Activated naive CD4-positive, alpha-beta T cell treated with anti-CD3 and anti-CD28 coated beads, Interleukin-2, amount 50 U/mL, for 72 hours (primary cell): ENCODE results near the gene STARD7. TPM values are rescaled to one million over a fixed set of nuclear protein-coding genes. Genes with fewer than 3 reads are reported as not detected.

Source experiments
- ATAC-seq, 2 donors: fragments of 150-1000 bp; cut with Tn5 transposase; 2 replicates each; pipeline ENCODE4 v1.10.0; 2021; ENCODE audit warnings: mild to moderate bottlenecking in 2 of 2, moderate library complexity in 2 of 2
- DNase-seq, 2 donors: peaks; one replicate each; pipeline ENCODE4 v3.0.0; 2021 to 2022; ENCODE audit warnings: low spot score in 2 of 2
- H3K27ac Mint-ChIP-seq, 2 donors: one replicate each; pipeline ENCODE4 v1.8.0; 2022; ENCODE audit warnings: mild to moderate bottlenecking in 2 of 2, mixed read lengths in 2 of 2
- H3K36me3 Mint-ChIP-seq, 2 donors: one replicate each; pipeline ENCODE4 v1.8.0; 2022; ENCODE audit warnings: mixed read lengths in 2 of 2
- H3K9me3 Mint-ChIP-seq, 2 donors: one replicate each; pipeline ENCODE4 v1.8.0; 2022; ENCODE audit warnings: mixed read lengths in 2 of 2
- total RNA-seq, 2 donors: library from RNA; stranded (reverse); gene quantifications; one replicate each; pipeline ENCODE4 v1.2.3, GENCODE V29; 2022

STARD7 gene
- total RNA-seq, 2 donors from 2014 or later: 82.9 to 159 TPM

DNA sequence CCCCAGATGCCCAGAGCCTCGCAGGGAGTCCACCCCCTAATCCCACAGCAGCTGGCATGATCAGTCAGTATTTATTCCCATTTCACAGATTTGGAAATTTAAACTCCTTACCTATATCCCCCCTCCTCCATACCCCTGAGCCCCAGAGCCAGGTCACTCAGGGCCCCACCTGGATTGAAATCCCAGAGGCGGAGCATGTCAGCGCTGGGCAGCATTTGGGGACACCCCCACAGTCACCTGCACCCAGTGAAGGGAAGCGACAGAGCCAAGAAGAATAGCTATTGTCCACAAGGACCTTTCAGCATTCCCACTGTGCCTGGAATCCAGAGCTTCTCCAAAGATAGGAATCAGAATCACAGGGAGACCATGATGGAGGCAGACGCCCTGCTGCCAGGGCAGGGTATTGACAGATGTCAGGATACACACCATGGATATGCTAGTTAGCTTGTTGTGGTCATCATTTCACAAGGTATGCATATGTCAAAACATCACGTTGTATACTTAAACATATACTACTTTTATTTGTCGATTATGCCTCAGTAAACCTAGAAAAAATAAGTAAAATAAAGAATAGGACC, 69.4 kb downstream of the STARD7 start:
- DNase-seq (no peak), ATAC-seq (peak in 1 of 2 donors; percentile 3)
- no peaks in the 10 kb centered on the region for H3K9me3 Mint-ChIP-seq
- H3K27ac Mint-ChIP-seq: peak overlapping the region; percentile 53 to 72
- peaks cover 23 to 25% of the 10 kb centered on the region in 2 donors for H3K36me3 Mint-ChIP-seq

- no peaks in the 10 kb centered on the region for H3K9me3 Mint-ChIP-seq
- DNase-seq (peak; percentile 62 to 80), ATAC-seq (peak; percentile 29 to 70)
- peaks cover 15 to 17% of the 10 kb centered on the region in 2 donors for H3K36me3 Mint-ChIP-seq
- peak within 1 kb of the TSS; percentile 53 to 72 for H3K27ac Mint-ChIP-seq
Measured at GRCh38 chr2:96138179-96139145, 70.2 kb downstream of the STARD7 start, which contains the start of gene ASTL. ASTL (minus strand) TSS chr2:96138502; CDS start chr2:96138436, 66 bp downstream.

DNA sequence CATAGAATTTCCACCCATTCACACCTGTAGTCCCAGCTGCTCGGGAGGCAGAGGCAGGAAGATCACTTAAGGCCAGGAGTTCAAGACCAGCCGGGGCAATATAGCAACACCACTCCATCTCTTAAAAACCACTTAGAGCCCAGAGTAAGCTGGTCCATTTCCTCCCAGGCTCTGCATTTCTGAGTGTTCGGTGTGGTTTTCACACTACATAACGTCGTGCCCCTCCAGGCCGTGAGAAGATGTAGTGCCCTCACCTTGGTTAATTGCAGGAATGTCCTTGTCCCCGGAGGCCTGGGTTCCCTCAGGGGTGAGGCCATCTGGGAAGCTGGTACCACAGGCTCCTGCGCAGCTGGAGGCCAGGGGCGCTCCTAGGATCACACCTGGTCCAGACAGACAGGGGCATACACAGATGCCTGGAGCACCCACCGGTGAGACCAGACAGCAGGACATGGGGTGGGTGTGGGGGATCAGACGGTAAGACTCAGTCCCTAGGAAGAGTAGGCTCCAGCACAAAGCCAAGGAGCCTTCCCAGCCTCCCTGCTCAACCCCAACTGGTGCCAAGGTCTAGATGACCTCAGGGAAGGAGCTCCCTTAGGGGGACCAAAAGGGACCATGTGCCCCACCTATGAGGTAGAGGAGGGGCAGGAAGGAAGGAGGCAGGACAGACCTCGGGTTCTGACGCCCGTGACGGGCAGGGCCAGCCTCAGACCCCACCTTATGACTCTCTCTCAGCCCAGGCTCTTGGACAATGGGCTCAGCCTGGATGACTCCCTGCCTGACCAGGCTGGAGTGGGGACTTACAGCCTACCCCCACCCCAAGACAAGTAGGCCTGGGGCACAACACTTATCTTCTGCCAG, 71.1 kb downstream of the STARD7 start:
- no peaks in the 10 kb centered on the region for H3K9me3 Mint-ChIP-seq
- peak overlapping the region in 1 of 2 donors; percentile 53 for H3K27ac Mint-ChIP-seq
- DNase-seq (no peak), ATAC-seq (no peak)
- H3K36me3 Mint-ChIP-seq: peaks cover 6 to 8% of the 10 kb centered on the region in 2 donors

DNA sequence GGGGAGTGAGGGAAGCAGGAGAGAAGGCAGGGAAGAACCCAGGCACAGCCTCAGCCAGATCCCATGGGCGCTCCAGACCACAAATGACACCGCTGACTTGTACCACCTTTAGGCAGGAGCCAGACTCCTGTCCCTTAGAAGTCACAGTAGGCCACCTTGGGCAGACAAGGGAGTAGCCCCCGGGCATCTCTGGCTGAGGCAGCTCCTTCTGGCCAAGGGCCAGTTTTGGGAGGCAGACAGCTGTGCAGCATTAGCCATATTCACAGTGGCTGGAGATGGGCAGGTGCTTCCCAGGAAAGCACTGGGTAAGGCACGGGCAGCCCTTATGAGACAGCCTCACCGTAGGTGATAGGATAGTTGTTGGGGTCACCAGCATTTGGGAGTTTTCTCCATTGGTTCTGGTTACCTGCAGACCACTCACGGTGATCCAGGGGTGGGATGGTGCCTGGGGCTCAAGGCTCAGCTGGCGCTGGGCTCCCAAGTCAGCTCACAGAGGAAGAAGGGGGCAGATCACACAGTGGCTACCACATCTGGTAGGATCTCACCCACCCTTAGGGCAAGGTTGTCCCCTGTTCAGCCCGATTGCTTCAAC, 72.4 kb downstream of the STARD7 start:
- DNase-seq: no peak
- no peaks in the 10 kb centered on the region for H3K36me3 Mint-ChIP-seq
- no peak for ATAC-seq
- H3K27ac Mint-ChIP-seq: peak overlapping the region in 1 of 2 donors; percentile 7
- no peaks in the 10 kb centered on the region for H3K9me3 Mint-ChIP-seq

DNA sequence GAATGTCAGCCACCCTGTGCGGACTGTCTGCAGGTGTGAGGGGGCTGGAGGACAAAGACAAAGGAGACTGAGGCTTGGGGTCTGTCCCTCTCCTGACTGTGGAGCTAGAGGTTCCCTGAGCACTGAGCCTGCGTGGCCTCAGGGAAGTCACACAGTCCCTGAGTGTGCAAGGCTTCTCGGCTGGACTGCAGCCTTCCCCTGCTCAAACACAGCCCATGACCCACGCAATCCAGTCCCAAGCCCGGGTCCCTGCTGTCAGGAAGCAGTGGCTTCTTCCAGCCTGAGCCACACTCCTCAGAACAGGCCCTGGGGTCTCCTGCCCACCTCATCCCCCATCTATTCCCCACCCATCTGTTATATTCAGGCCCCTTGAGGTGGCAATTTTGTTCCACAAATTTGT, 73.0 kb downstream of the STARD7 start:
- peak overlapping the region; percentile 7 for H3K27ac Mint-ChIP-seq
- H3K9me3 Mint-ChIP-seq: no peaks in the 10 kb centered on the region
- H3K36me3 Mint-ChIP-seq: no peaks in the 10 kb centered on the region
- ATAC-seq: no peak
- no peak for DNase-seq

GRCh38 chr2:96135171-96135570, 73.5 kb downstream of the STARD7 start:
- ATAC-seq: no peak
- Mint-ChIP-seq H3K9me3 (no peaks in the 10 kb centered on the region), H3K36me3 (no peaks in the 10 kb centered on the region), H3K27ac (peak overlapping the region in 1 of 2 donors; percentile 7)
- DNase-seq: no peak

Other genes starting within 250 kb of the STARD7 start
- gene ANKRD36C, start 217.0 kb downstream of the STARD7 start, total RNA-seq: 10 to 100 TPM; 45.6 to 71.9 TPM
- gene GPAT2, start 173.9 kb downstream of the STARD7 start, total RNA-seq: 10 to 100 TPM in 1 of 2 donors, 1 to 10 TPM in 1; 4.7 to 19.8 TPM
- under 1 TPM; 0.47 to 0.61 TPM for gene ADRA2B, start 92.3 kb downstream of the STARD7 start, total RNA-seq
- 1 to 10 TPM in 1 of 2 donors, under 1 TPM in 1; 0.82 to 3.4 TPM for gene ASTL, start 70.3 kb downstream of the STARD7 start, total RNA-seq
- gene DUSP2, start 63.4 kb downstream of the STARD7 start, total RNA-seq: 100 to 1,000 TPM; 202 to 218 TPM
- 10 to 100 TPM; 16.5 to 17.6 TPM for gene TMEM127, start 57.2 kb upstream of the STARD7 start, total RNA-seq
- 10 to 100 TPM; 71.5 to 82.9 TPM for gene CIAO1, start 57.4 kb upstream of the STARD7 start, total RNA-seq
- gene SNRNP200, start 96.7 kb upstream of the STARD7 start, total RNA-seq: 100 to 1,000 TPM; 187 to 193 TPM
- 10 to 100 TPM; 15.5 to 28.2 TPM for gene ITPRIPL1, start 116.5 kb upstream of the STARD7 start, total RNA-seq
- gene NCAPH, start 126.9 kb upstream of the STARD7 start, total RNA-seq: 10 to 100 TPM; 79.1 to 88.6 TPM